ENCODE results near the gene ZSCAN10.
"Not testable (repeated sequence)": the region's sequence is repeated elsewhere in the genome, so short reads cannot be mapped to it uniquely, and the experiment has no call there.

ZSCAN10 gene

GRCh38 chr16:3140603-3141427 is 41.7 kb upstream of the ZSCAN10 start:
- no peaks in the 10 kb centered on the region for H3K27me3 ChIP-seq (ENCODE audit: insufficient read depth, low read length, poor library complexity, severe bottlenecking)
- H3K9me2 ChIP-seq (replicated peaks; ENCODE audit: low read depth, low read length), result no peaks in the 10 kb centered on the region
- H3K9ac ChIP-seq (ENCODE audit: low read depth, low read length, poor library complexity, severe bottlenecking), result no peak overlapping the region
- H3K4me2 ChIP-seq (ENCODE audit: low read depth, low read length, poor library complexity, severe bottlenecking), result no peak overlapping the region
- H3K4me3 ChIP-seq (ENCODE audit: low read length, poor library complexity, severe bottlenecking), result no peak overlapping the region
- no peaks in the 10 kb centered on the region for H3F3A ChIP-seq (ENCODE audit: low read depth)
- H2AFZ ChIP-seq (ENCODE audit: low read length), result no peak overlapping the region
- H3K9me3 ChIP-seq (ENCODE audit: insufficient read depth, low read depth, low read length), result no peaks in the 10 kb centered on the region
- no peaks in the 10 kb centered on the region for H3K4me1 ChIP-seq (ENCODE audit: insufficient read depth, low read length, poor library complexity, severe bottlenecking)
- TF ChIP-seq, protein P1, sequence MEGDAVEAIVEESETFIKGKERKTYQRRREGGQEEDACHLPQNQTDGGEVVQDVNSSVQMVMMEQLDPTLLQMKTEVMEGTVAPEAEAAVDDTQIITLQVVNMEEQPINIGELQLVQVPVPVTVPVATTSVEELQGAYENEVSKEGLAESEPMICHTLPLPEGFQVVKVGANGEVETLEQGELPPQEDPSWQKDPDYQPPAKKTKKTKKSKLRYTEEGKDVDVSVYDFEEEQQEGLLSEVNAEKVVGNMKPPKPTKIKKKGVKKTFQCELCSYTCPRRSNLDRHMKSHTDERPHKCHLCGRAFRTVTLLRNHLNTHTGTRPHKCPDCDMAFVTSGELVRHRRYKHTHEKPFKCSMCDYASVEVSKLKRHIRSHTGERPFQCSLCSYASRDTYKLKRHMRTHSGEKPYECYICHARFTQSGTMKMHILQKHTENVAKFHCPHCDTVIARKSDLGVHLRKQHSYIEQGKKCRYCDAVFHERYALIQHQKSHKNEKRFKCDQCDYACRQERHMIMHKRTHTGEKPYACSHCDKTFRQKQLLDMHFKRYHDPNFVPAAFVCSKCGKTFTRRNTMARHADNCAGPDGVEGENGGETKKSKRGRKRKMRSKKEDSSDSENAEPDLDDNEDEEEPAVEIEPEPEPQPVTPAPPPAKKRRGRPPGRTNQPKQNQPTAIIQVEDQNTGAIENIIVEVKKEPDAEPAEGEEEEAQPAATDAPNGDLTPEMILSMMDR (conservative IDR thresholded peaks at IDR 0.05; ENCODE audit: low read length), result no peak
- no peak for TF ChIP-seq EZH2phosphoT487 (IDR thresholded peaks at IDR 0.05; ENCODE audit: borderline replicate concordance)
- H4K20me1 ChIP-seq (ENCODE audit: insufficient read depth, low read length, poor library complexity, severe bottlenecking), result no peaks in the 10 kb centered on the region
- peaks cover 8% of the 10 kb centered on the region; the same call in 1 of the 2 replicates for H3K79me2 ChIP-seq (ENCODE audit: insufficient read depth, low read length)
- no peaks in the 10 kb centered on the region for H3K36me3 ChIP-seq (ENCODE audit: insufficient read depth, low read length)

DNA sequence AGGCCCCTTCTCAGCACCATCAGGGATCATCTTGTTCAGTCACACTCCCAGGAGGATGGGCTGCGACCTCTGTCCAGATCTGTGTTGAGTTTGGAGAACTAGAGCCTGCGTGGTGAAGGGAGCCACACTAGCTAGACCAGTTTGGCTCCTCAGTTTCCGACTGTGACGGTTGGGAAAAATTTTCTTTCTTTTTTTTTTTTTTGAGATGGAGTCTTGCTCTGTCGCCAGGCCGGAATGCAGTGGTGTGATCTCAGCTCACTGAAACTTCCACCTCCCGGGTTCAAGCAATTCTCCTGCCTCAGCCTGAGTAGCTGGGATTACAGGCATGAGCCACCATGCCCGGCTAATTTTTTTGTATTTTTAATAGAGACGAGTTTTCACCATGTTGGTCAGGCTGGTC is 40.5 kb upstream of the ZSCAN10 start:
- not testable (repeated sequence) for H3K27me3 ChIP-seq (ENCODE audit: insufficient read depth, low read length, poor library complexity, severe bottlenecking); H3K79me2 ChIP-seq (ENCODE audit: insufficient read depth, low read length); H3K9me3 ChIP-seq (ENCODE audit: insufficient read depth, low read depth, low read length); H3K4me3 ChIP-seq (ENCODE audit: low read length, poor library complexity, severe bottlenecking); H3K4me1 ChIP-seq (ENCODE audit: insufficient read depth, low read length, poor library complexity, severe bottlenecking); H4K20me1 ChIP-seq (ENCODE audit: insufficient read depth, low read length, poor library complexity, severe bottlenecking); H3K4me2 ChIP-seq (ENCODE audit: low read depth, low read length, poor library complexity, severe bottlenecking); H3K9ac ChIP-seq (ENCODE audit: low read depth, low read length, poor library complexity, severe bottlenecking); H3F3A ChIP-seq (ENCODE audit: low read depth); H2AFZ ChIP-seq (ENCODE audit: low read length); H3K36me3 ChIP-seq (ENCODE audit: insufficient read depth, low read length); H3K9me2 ChIP-seq (replicated peaks; ENCODE audit: low read depth, low read length)

- no peaks in the 10 kb centered on the region for H3K36me3 ChIP-seq (ENCODE audit: insufficient read depth, low read length)
- no peak overlapping the region for H2AFZ ChIP-seq (ENCODE audit: low read length)
- peaks cover 5% of the 10 kb centered on the region for H3K27me3 ChIP-seq (ENCODE audit: insufficient read depth, low read length, poor library complexity, severe bottlenecking)
- no peaks in the 10 kb centered on the region for H3K9me2 ChIP-seq (replicated peaks; ENCODE audit: low read depth, low read length)
- H3K9ac ChIP-seq (ENCODE audit: low read depth, low read length, poor library complexity, severe bottlenecking), result no peak overlapping the region
- H4K20me1 ChIP-seq (ENCODE audit: insufficient read depth, low read length, poor library complexity, severe bottlenecking), result no peaks in the 10 kb centered on the region
- H3K79me2 ChIP-seq (ENCODE audit: insufficient read depth, low read length), result peaks cover 16% of the 10 kb centered on the region
- no peak overlapping the region for H3K4me3 ChIP-seq (ENCODE audit: low read length, poor library complexity, severe bottlenecking)
- no peaks in the 10 kb centered on the region for H3F3A ChIP-seq (ENCODE audit: low read depth)
- H3K4me2 ChIP-seq (ENCODE audit: low read depth, low read length, poor library complexity, severe bottlenecking), result no peak overlapping the region
- no peaks in the 10 kb centered on the region for H3K4me1 ChIP-seq (ENCODE audit: insufficient read depth, low read length, poor library complexity, severe bottlenecking)
- TF ChIP-seq, protein P1 (conservative IDR thresholded peaks at IDR 0.05; ENCODE audit: low read length), result no peak
- H3K9me3 ChIP-seq (ENCODE audit: insufficient read depth, low read depth, low read length), result no peaks in the 10 kb centered on the region
Observed at GRCh38 chr16:3138823-3139426, 39.8 kb upstream of the ZSCAN10 start.

Data from Loucy (cell line).